Neutrophil (primary cell): ENCODE measurements around the gene CLEC14A.

Source experiments
- H3K27ac ChIP-seq: fragments of 200-600 bp; sonication (generic); 2 replicates; pipeline ENCODE4 v1.5.1; 2016; ENCODE audit warnings: mild to moderate bottlenecking, moderate library complexity
- H3K27me3 ChIP-seq: fragments of 200-600 bp; sonication (generic); 2 replicates; pipeline ENCODE4 v1.6.0; 2016; ENCODE audit warnings: mild to moderate bottlenecking
- H3K36me3 ChIP-seq: fragments of 200-600 bp; sonication (generic); 2 replicates; pipeline ENCODE4 v1.5.1; 2017
- H3K4me1 ChIP-seq, 2 experiments: fragments of 200-600 bp in 1 of 2; sonication (generic) in 1 of 2; 1 replicate in 1 of 2; 2 replicates in 1 of 2; pipeline versions ENCODE4 v1.5.1 to v1.6.1; 2013 to 2016; ENCODE audit warnings: low read depth in 1 of 2, low read length in 1 of 2, mild to moderate bottlenecking in 1 of 2, moderate library complexity in 1 of 2; ENCODE audit not compliant: control insufficient read depth in 1 of 2, insufficient read depth in 1 of 2
- H3K4me3 ChIP-seq, 2 experiments: fragments of 200-600 bp in 1 of 2; sonication (generic) in 1 of 2; 1 replicate in 1 of 2; 2 replicates in 1 of 2; pipeline ENCODE4 v1.5.1; 2013 to 2016; ENCODE audit warnings: low read depth in 1 of 2, low read length in 1 of 2, mild to moderate bottlenecking in 1 of 2, moderate library complexity in 1 of 2
- H3K9me3 ChIP-seq: fragments of 200-600 bp; sonication (generic); 2 replicates; pipeline ENCODE4 v1.5.1; 2016
- CTCF ChIP-seq: fragments of 200-600 bp; sonication (generic); IDR thresholded peaks from 2 replicates; pipeline ENCODE4 v1.5.1; 2016; ENCODE audit warnings: antibody characterized with exemption

The CLEC14A gene

GRCh38 chr14:38243696-38244240 lies 12.1 kb downstream of the CLEC14A start:
- H3K9me3 ChIP-seq = no peaks in the 10 kb centered on the region
- no peak overlapping the region for H3K4me3 ChIP-seq
- H3K27me3 ChIP-seq = no peaks in the 10 kb centered on the region
- no peaks in the 10 kb centered on the region for H3K4me1 ChIP-seq
- H3K27ac ChIP-seq = no peak overlapping the region
- no peak for TF ChIP-seq CTCF
- no peaks in the 10 kb centered on the region for H3K36me3 ChIP-seq

GRCh38 chr14:38238878-38239277 lies 17.0 kb downstream of the CLEC14A start:
- Histone ChIP-seq H3K27ac (no peak overlapping the region), H3K4me3 (no peak overlapping the region)

GRCh38 chr14:38238332-38238731 lies 17.6 kb downstream of the CLEC14A start:
- Histone ChIP-seq H3K4me3 (no peak overlapping the region), H3K27ac (no peak overlapping the region), H3K9me3 (no peaks in the 10 kb centered on the region), H3K27me3 (no peaks in the 10 kb centered on the region), H3K4me1 (no peaks in the 10 kb centered on the region), H3K36me3 (no peaks in the 10 kb centered on the region)
- TF ChIP-seq CTCF = no peak

More at GRCh38 chr14:38238878-38239277, 17.0 kb downstream of the CLEC14A start:
- no peaks in the 10 kb centered on the region for H3K36me3 ChIP-seq
- H3K9me3 ChIP-seq = no peaks in the 10 kb centered on the region
- TF ChIP-seq CTCF = no peak
- no peaks in the 10 kb centered on the region for H3K27me3 ChIP-seq
- no peaks in the 10 kb centered on the region for H3K4me1 ChIP-seq

- Histone ChIP-seq H3K27ac (no peak overlapping the region), H3K36me3 (no peaks in the 10 kb centered on the region), H3K4me3 (no peak overlapping the region), H3K9me3 (no peaks in the 10 kb centered on the region), H3K27me3 (no peaks in the 10 kb centered on the region), H3K4me1 (no peaks in the 10 kb centered on the region)
- TF ChIP-seq CTCF = no peak
These were observed 22.7 kb downstream of the CLEC14A start for GRCh38 chr14:38233218-38233617.

- H3K36me3 ChIP-seq = no peaks in the 10 kb centered on the region
- TF ChIP-seq CTCF = no peak
- H3K4me3 ChIP-seq = no peak overlapping the region
- no peaks in the 10 kb centered on the region for H3K9me3 ChIP-seq
- no peaks in the 10 kb centered on the region for H3K4me1 ChIP-seq
- no peaks in the 10 kb centered on the region for H3K27me3 ChIP-seq
- no peak overlapping the region for H3K27ac ChIP-seq
These were observed 29.5 kb downstream of the CLEC14A start for GRCh38 chr14:38226366-38226765.

GRCh38 chr14:38225946-38226345 lies 29.9 kb downstream of the CLEC14A start:
- Histone ChIP-seq H3K27ac (no peak overlapping the region), H3K4me3 (no peak overlapping the region), H3K27me3 (peaks cover 2% of the 10 kb centered on the region), H3K36me3 (no peaks in the 10 kb centered on the region), H3K9me3 (no peaks in the 10 kb centered on the region), H3K4me1 (no peaks in the 10 kb centered on the region)
- TF ChIP-seq CTCF = no peak
